Calu3 (cell line): ENCODE measurements around the gene OTOA. TPM values are rescaled to one million over a fixed set of nuclear protein-coding genes. Genes with fewer than 3 reads are reported as not detected.
A peak's percentile ranks its signal among the peaks of the same experiment; 100 is the strongest.

ENCODE experiments used
- BruUV-seq: library from RNA; stranded (reverse); fragments of 400-500 nt; replicated peaks from 2 replicates; lab custom pipeline; 2021; lab: Mats Ljungman, UMichigan
- CTCF ChIA-PET: fragments of 300-600 bp; sonication (Branson Sonifier 250); formaldehyde crosslinking; loops from one replicate; lab custom pipeline; 2022; ENCODE audit warnings: antibody characterized with exemption; lab: Charles Lee
- DNase-seq: peaks from one replicate; pipeline ENCODE4 v3.0.0; 2022
- H3K27ac Mint-ChIP-seq: one replicate; pipeline ENCODE4 v1.8.0; 2022; ENCODE audit warnings: mixed read lengths; ENCODE audit not compliant: unreplicated experiment
- H3K27me3 Mint-ChIP-seq: one replicate; pipeline ENCODE4 v1.8.0; 2022; ENCODE audit warnings: mixed read lengths; ENCODE audit not compliant: unreplicated experiment
- H3K36me3 Mint-ChIP-seq: one replicate; pipeline ENCODE4 v1.8.0; 2022; ENCODE audit warnings: mild to moderate bottlenecking, moderate library complexity, mixed read lengths; ENCODE audit not compliant: insufficient read depth, unreplicated experiment
- H3K4me1 Mint-ChIP-seq: one replicate; pipeline ENCODE4 v1.8.0; 2022; ENCODE audit warnings: mild to moderate bottlenecking, low read depth, mixed read lengths; ENCODE audit not compliant: unreplicated experiment
- H3K4me3 Mint-ChIP-seq: one replicate; pipeline ENCODE4 v1.8.0; 2022; ENCODE audit warnings: mild to moderate bottlenecking, low read depth, moderate library complexity, mixed read lengths; ENCODE audit not compliant: unreplicated experiment
- H3K9me3 Mint-ChIP-seq: one replicate; pipeline ENCODE4 v1.8.0; 2022; ENCODE audit warnings: low read depth, mixed read lengths; ENCODE audit not compliant: unreplicated experiment
- CTCF ChIP-seq: fragments of 200-600 bp; IDR thresholded peaks from one replicate; pipeline ENCODE4 v1.8.0; 2022; ENCODE audit warnings: antibody characterized with exemption; ENCODE audit not compliant: unreplicated experiment
- intact Hi-C: fragments of 100-400 bp; cut with micrococcal nuclease; formaldehyde crosslinking; loops from one replicate; pipeline ENCODE4 v1.10.0; 2022; ENCODE audit not compliant: unreplicated experiment
- total RNA-seq: library from RNA; stranded (reverse); gene quantifications from 2 replicates; pipeline ENCODE4 v1.2.3, GENCODE V29; 2022

OTOA gene
- total RNA-seq, 1 experiment from 2014 or later = 0.40 TPM

- Mint-ChIP-seq H3K4me3 (no peak overlapping the region), H3K27ac (no peak overlapping the region), H3K9me3 (no peaks in the 10 kb centered on the region), H3K36me3 (peaks cover 25% of the 10 kb centered on the region), H3K4me1 (peaks cover 13% of the 10 kb centered on the region), H3K27me3 (no peaks in the 10 kb centered on the region)
- CTCF ChIA-PET = interaction anchor here (1.1 kb wide), 1 partner anchor 8 kb away, joined by 3 read pairs; no protein-coding TSS in a partner anchor
- intact Hi-C loops = no loop called here
- no peak for TF ChIP-seq CTCF
- no TSS peak for BruUV-seq
- DNase-seq = no peak
Measured at GRCh38 chr16:21619765-21620425, 43.9 kb upstream of the OTOA start.

GRCh38 chr16:21620592-21620991 is 43.2 kb upstream of the OTOA start:
- intact Hi-C loops = no loop called here
- no peak for TF ChIP-seq CTCF
- no peak overlapping the region for H3K27ac Mint-ChIP-seq
- H3K4me3 Mint-ChIP-seq = no peak overlapping the region
- no peak for DNase-seq
- BruUV-seq = no TSS peak
- H3K27me3 Mint-ChIP-seq = no peaks in the 10 kb centered on the region
- peaks cover 20% of the 10 kb centered on the region for H3K4me1 Mint-ChIP-seq
- no peaks in the 10 kb centered on the region for H3K9me3 Mint-ChIP-seq
- CTCF ChIA-PET = interaction anchor here (1.1 kb wide), 1 partner anchor 9 kb away, joined by 3 read pairs; no protein-coding TSS in a partner anchor
- H3K36me3 Mint-ChIP-seq = peaks cover 26% of the 10 kb centered on the region

GRCh38 chr16:21622545-21622944 is 41.2 kb upstream of the OTOA start:
- intact Hi-C loops = no loop called here
- Mint-ChIP-seq H3K4me1 (peaks cover 40% of the 10 kb centered on the region), H3K4me3 (no peak overlapping the region), H3K9me3 (no peaks in the 10 kb centered on the region), H3K27ac (no peak overlapping the region), H3K27me3 (no peaks in the 10 kb centered on the region), H3K36me3 (peaks cover 42% of the 10 kb centered on the region)
- no peak for DNase-seq
- BruUV-seq = no TSS peak
- CTCF ChIA-PET = no interaction called here
- TF ChIP-seq CTCF = no peak

- intact Hi-C loops = no loop called here
- H3K9me3 Mint-ChIP-seq = no peaks in the 10 kb centered on the region
- H3K27me3 Mint-ChIP-seq = no peaks in the 10 kb centered on the region
- H3K4me1 Mint-ChIP-seq = peaks cover 41% of the 10 kb centered on the region
- no TSS peak for BruUV-seq
- H3K4me3 Mint-ChIP-seq = peak overlapping the region; percentile 41
- no peak for DNase-seq
- no peak for TF ChIP-seq CTCF
- peaks cover 47% of the 10 kb centered on the region for H3K36me3 Mint-ChIP-seq
- CTCF ChIA-PET = interaction anchor here (0.9 kb wide), 1 partner anchor 10 kb away, joined by 5 read pairs; no protein-coding TSS in a partner anchor
- H3K27ac Mint-ChIP-seq = peak overlapping the region; percentile 80
Measured at GRCh38 chr16:21625026-21625425, 38.7 kb upstream of the OTOA start.
